Heart left ventricle (tissue), 13 donors: Measurements from ENCODE around the gene ZEB2.

Experiments
- CTCF ChIP-seq, 12 donors: fragments of 200-600 bp; sonication (generic) in 4 of 12; IDR thresholded peaks; one replicate each; pipeline versions ENCODE4 v1.5.0 to v1.8.0; 2018 to 2022; ENCODE audit warnings: antibody characterized with exemption in 12 of 12, mild to moderate bottlenecking in 5 of 12
- POLR2A ChIP-seq, 2 donors: fragments of 450-650 bp; IDR thresholded peaks; one replicate each; pipeline ENCODE4 v1.6.1; 2017; ENCODE audit warnings: antibody characterized with exemption in 2 of 2, mild to moderate bottlenecking in 2 of 2, moderate library complexity in 2 of 2
- donor health status: ischemic (EF 13 %, LVEDD 7.1; RV severe dilation, severe dysfunction).
- donor health status: DM: no; HTN: yes; CAD: no.
- donor health status: DM: no; HTN: no; CAD: no.
- donor health status: ischemic (EF 25% LVEDD 6.9; RV normal size, moderate dysfunction).
- donor health status: ischemic (EF 25% LVEDD 5.7; RV mildly dilated, moderate dysfunction).
- donor health status: ischemic (EF 35%, LVEDD 5.7; RV mildly dilated, moderate dysfunction).
- donor health status: nonischemic (EF 11% LVEDD 7.7; RV severe dilation, severe dysfunction).
- donor health status: DM: yes; HTN: yes; CAD: no.
- donor health status: PGD.
- donor health status: ischemic (EF 29% LVEDD 5.4; RV normal size, mild dysfunction).
- donor health status: nonischemic (EF 23%, LVEDD 6.1; RV moderate dilation, normal function).

- TF ChIP-seq POLR2A (IDR thresholded peaks at IDR 0.05) (no peak), CTCF (IDR thresholded peaks at IDR 0.05) (no peak)
Measured at GRCh38 chr2:144376926-144377325, 143.0 kb downstream of the ZEB2 start.
